GM23338 (cell line): Measurements from ENCODE around the gene TMC1.
A peak's percentile ranks its signal among the peaks of the same experiment; 100 is the strongest.

Source experiments
- CREB1 ChIP-seq: fragments of 250-450 bp; sonication (Bioruptor Pico); IDR thresholded peaks from 2 replicates; pipeline ENCODE4 v1.5.0; 2020; ENCODE audit warnings: low read depth, mild to moderate bottlenecking, moderate library complexity
- CTCF ChIP-seq, 2 experiments: fragments of 200-600 bp in 1 of 2; sonication (generic) in 1 of 2; conservative IDR thresholded peaks; 2 replicates each; pipeline versions ENCODE4 v1.5.1 to v1.6.1; 2016 to 2017; ENCODE audit warnings: antibody characterized with exemption in 2 of 2, low read depth in 2 of 2, mild to moderate bottlenecking in 2 of 2, moderate library complexity in 1 of 2
- ETS1 ChIP-seq: IDR thresholded peaks from 2 replicates; pipeline ENCODE4 v1.6.1; 2016; ENCODE audit warnings: antibody characterized with exemption
- EZH2 ChIP-seq: fragments of 200-600 bp; sonication (generic); IDR thresholded peaks from one replicate; pipeline ENCODE4 v1.8.0; 2017; ENCODE audit warnings: antibody characterized with exemption, mild to moderate bottlenecking, low read depth; ENCODE audit not compliant: unreplicated experiment
- EZH2phosphoT487 ChIP-seq: fragments of 200-600 bp; sonication (generic); IDR thresholded peaks from one replicate; pipeline ENCODE4 v1.8.1; 2018; ENCODE audit warnings: antibody characterized with exemption; ENCODE audit not compliant: unreplicated experiment
- NANOG ChIP-seq: IDR thresholded peaks from 2 replicates; pipeline ENCODE4 v1.6.1; 2016; ENCODE audit warnings: antibody characterized with exemption, borderline replicate concordance
- POLR2AphosphoS5 ChIP-seq: IDR thresholded peaks from 2 replicates; pipeline ENCODE4 v1.6.1; 2016; ENCODE audit warnings: antibody characterized with exemption, low read depth
- REST ChIP-seq: IDR thresholded peaks from one replicate; pipeline ENCODE4 v1.6.1; 2018; ENCODE audit warnings: antibody characterized with exemption; ENCODE audit not compliant: unreplicated experiment
- STAT1 ChIP-seq: IDR thresholded peaks from one replicate; pipeline ENCODE4 v1.6.1; 2016; ENCODE audit warnings: antibody characterized with exemption; ENCODE audit not compliant: unreplicated experiment
- ZNF114 ChIP-seq: fragments of 250-450 bp; sonication (Bioruptor Pico); IDR thresholded peaks from 2 replicates; pipeline ENCODE4 v1.5.0; 2020; ENCODE audit warnings: mild to moderate bottlenecking, moderate library complexity
- ZNF331 ChIP-seq: fragments of 250-450 bp; sonication (Bioruptor Pico); IDR thresholded peaks from 2 replicates; pipeline ENCODE4 v1.5.0; 2020; ENCODE audit warnings: low read depth, mild to moderate bottlenecking, moderate library complexity
- ZNF462 ChIP-seq: fragments of 250-450 bp; sonication (Bioruptor Pico); IDR thresholded peaks from 2 replicates; pipeline ENCODE4 v1.5.0; 2020; ENCODE audit warnings: mild to moderate bottlenecking, moderate library complexity

- no peak for TF ChIP-seq EZH2phosphoT487
- no peak for TF ChIP-seq POLR2AphosphoS5
- peak; percentile 16 to 48; a peak in 3 of 4 replicates for TF ChIP-seq CTCF (conservative IDR thresholded peaks at IDR 0.05; ENCODE audit: low read depth in 2 of 2)
- no peak for TF ChIP-seq EZH2
- TF ChIP-seq CREB1 = no peak
- no peak for TF ChIP-seq REST
- TF ChIP-seq NANOG = no peak
- TF ChIP-seq ZNF462 (CRISPR knock-in tag) = no peak
- no peak for TF ChIP-seq ZNF331 (CRISPR knock-in tag)
- no peak for TF ChIP-seq ETS1
- TF ChIP-seq ZNF114 (CRISPR knock-in tag) = no peak
- no peak for TF ChIP-seq STAT1
Measured at GRCh38 chr9:72597181-72597517, 75.7 kb downstream of the TMC1 start.
